Colonic mucosa (tissue), 4 donors: ENCODE data around the gene RPUSD1. TPM values are rescaled to one million over a fixed set of nuclear protein-coding genes. Genes with fewer than 3 reads are reported as not detected.

Experiments used
- DNase-seq: peaks from one replicate; pipeline ENCODE4 v3.0.0-alpha.2; 2020
- H3K27ac ChIP-seq: fragments of 200-600 bp; one replicate; pipeline ENCODE4 v1.8.0; 2021
- H3K27me3 ChIP-seq: fragments of 200-600 bp; one replicate; pipeline ENCODE4 v1.8.0; 2021
- H3K36me3 ChIP-seq: fragments of 200-600 bp; one replicate; pipeline ENCODE4 v1.8.0; 2021
- H3K4me1 ChIP-seq: fragments of 200-600 bp; one replicate; pipeline ENCODE4 v1.8.0; 2021; ENCODE audit warnings: mild to moderate bottlenecking
- H3K4me3 ChIP-seq: fragments of 200-600 bp; one replicate; pipeline ENCODE4 v1.8.0; 2021
- H3K9ac ChIP-seq, 2 donors: one replicate each; pipeline ENCODE4 v1.7.0; 2013; ENCODE audit warnings: control low read depth in 2 of 2, low read depth in 2 of 2, low read length in 2 of 2
- H3K9me3 ChIP-seq: fragments of 200-600 bp; one replicate; pipeline ENCODE4 v1.8.0; 2021
- intact Hi-C: fragments of 100-400 bp; cut with DNase I; formaldehyde crosslinking; loops from one replicate; pipeline ENCODE4 v1.14.1; 2022
- total RNA-seq, 2 donors: library from RNA; stranded (reverse); fragmentation: NEBNext Ultra II Directional in 1 of 2; extraction: Animal tissue kit (Norgen Biotek cat#: 25700) in 1 of 2; gene quantifications; one replicate each; pipeline ENCODE4 v1.2.1, GENCODE V29; 2021
- TF ChIP-seq, protein P1 (sequence below): fragments of 200-600 bp; IDR thresholded peaks from one replicate; pipeline ENCODE4 v1.8.0; 2022; ENCODE audit warnings: antibody characterized with exemption, mild to moderate bottlenecking
- donor health status: healthy.
- donor health status: DM: no; HTN: no; CAD: no.
- donor health status: DM: no; HTN: no; CAD: no.

The RPUSD1 gene
- total RNA-seq, 2 donors from 2014 or later: 17.3 to 35.6 TPM

DNA sequence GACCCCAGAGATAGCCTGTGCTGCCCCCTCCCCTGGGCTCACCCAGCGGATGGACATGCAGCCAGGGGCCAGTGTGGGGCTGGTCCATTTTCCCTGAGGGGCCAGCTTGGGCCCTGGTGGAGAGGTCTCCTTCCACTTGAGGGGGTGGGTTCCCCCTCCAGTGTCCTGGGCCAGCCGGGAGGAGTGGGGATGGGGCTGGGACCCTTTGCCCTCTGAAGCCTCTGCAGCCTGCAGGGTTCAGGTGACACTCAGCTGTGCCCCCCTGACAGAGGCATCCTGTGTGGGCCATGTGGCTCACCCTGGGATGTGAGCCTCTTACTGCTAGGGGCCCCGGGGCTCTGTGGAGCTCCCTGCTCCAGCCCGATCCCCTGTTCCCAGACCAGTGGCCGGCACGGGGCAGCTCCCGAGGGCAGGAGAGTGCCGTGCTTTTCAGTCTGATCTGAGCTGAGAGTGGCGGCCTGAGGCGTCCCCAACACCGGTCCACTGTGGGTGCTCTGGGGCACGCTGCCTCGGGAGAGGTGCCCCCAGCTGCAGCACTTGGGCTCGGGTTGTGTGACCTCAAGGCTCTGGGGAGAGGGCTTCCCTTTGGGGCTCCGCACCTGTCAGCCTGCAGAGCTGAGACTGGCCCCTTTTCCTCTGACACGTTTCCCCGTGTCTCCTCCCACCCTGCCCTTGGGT lies 12.8 kb upstream of the RPUSD1 start:
- no peaks in the 10 kb centered on the region for H3K4me1 ChIP-seq
- H3K9ac ChIP-seq: no peak overlapping the region
- no peak for DNase-seq
- no peaks in the 10 kb centered on the region for H3K36me3 ChIP-seq
- TF ChIP-seq, protein P1, sequence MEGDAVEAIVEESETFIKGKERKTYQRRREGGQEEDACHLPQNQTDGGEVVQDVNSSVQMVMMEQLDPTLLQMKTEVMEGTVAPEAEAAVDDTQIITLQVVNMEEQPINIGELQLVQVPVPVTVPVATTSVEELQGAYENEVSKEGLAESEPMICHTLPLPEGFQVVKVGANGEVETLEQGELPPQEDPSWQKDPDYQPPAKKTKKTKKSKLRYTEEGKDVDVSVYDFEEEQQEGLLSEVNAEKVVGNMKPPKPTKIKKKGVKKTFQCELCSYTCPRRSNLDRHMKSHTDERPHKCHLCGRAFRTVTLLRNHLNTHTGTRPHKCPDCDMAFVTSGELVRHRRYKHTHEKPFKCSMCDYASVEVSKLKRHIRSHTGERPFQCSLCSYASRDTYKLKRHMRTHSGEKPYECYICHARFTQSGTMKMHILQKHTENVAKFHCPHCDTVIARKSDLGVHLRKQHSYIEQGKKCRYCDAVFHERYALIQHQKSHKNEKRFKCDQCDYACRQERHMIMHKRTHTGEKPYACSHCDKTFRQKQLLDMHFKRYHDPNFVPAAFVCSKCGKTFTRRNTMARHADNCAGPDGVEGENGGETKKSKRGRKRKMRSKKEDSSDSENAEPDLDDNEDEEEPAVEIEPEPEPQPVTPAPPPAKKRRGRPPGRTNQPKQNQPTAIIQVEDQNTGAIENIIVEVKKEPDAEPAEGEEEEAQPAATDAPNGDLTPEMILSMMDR: no peak
- peaks cover 36% of the 10 kb centered on the region for H3K27me3 ChIP-seq
- H3K4me3 ChIP-seq: no peak overlapping the region
- H3K27ac ChIP-seq: no peak overlapping the region
- intact Hi-C loops: no loop called here
- no peaks in the 10 kb centered on the region for H3K9me3 ChIP-seq

DNA sequence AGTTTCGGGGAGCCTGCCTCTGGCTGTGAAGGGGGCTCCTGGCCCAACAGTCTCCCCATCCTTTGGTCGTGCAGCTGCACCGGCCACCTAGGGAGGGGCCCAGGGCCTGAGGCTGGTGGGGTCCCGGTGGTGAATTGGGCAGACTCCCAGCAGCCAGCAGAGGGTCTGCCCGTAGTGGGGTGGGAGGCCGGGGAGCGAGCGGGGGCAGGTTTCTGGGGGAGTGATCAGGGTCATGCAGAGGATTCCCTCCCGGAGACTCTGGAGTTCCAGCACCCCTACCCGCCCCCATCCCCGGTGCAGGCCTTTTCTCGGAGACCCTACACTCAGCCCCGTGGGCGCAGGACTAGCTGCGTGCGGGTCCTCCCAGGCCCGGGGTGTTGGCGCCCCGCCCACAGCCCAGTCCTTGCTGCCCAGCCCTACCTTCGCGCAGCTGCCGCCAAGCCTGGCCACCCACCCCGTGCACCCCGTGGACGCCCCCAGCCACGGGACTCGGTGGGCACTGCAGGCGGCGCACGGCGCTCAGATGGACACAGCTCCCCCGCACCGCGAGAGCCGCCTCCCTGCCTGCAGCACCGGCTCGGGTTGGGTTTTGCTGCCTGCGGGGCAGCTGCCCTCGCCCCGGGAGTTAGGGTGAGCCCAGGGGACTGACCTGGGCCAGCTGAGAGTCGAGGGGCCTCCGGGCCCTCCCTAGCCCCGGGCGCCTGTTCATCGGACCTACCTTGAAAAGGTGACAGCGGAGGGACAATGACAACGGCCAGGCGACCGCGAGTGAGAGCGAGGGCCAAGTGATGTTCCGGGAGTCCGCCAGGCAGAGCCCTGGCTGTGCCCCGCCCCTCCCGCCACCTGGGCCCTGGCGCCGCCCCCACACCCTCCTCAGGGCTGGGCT lies 12.0 kb upstream of the RPUSD1 start, which contains the start of gene GNG13:
Gene GNG13, minus strand, starts transcription at position 787 of the 886 bp plus-strand sequence. CDS start 1,657 bp downstream, outside the sequence.
- peaks cover 36% of the 10 kb centered on the region for H3K27me3 ChIP-seq
- no peaks in the 10 kb centered on the region for H3K9me3 ChIP-seq
- no peak within 1 kb of the TSS for H3K27ac ChIP-seq
- no peaks in the 10 kb centered on the region for H3K36me3 ChIP-seq
- TF ChIP-seq, protein P1: no peak
- no peak for DNase-seq
- H3K4me3 ChIP-seq: no peak within 1 kb of the TSS
- H3K9ac ChIP-seq: no peak within 1 kb of the TSS
- H3K4me1 ChIP-seq: no peaks in the 10 kb centered on the region
- intact Hi-C loops: no loop called here

DNA sequence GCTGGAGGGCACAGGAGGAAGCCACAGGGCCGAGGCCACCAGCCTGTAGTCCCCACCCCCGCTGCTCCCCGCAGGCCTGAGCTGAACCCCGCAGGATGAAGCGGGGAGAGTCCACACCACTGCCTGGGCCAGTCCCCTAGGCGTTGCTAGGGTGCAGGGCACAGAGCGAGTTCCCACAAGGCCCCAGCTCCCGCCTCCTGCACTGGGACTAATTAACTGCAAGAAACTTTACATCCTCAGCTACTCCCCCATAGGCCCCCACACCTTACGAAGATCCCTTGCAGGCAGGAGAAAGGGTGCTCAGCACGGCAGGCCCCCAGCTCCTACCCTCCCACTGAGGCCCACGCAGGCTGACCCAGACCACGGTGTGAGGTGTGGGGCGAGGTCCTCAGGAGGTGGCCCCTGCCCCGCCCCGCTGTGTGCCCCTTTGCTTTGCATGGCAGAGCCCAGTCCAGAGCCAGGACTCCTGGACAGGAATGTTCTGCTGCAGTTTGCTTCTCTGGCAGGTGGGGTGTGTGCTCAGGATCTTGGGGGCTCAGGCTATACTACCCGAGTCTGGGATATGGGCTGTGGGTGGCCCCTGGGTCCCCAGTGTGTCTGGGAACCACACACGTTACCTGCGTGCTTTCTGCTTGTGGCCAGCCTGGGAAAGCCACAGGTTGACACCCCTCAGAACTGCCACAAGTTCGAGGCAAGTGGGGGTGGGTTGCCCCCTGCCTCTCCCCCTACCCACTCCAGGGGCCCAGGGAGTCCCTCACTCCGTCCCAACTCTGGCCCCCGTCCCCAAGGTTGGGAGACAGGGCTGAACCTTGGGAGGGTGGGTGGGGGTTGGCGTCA lies 11.1 kb upstream of the RPUSD1 start:
- Histone ChIP-seq H3K36me3 (no peaks in the 10 kb centered on the region), H3K27me3 (peaks cover 36% of the 10 kb centered on the region)

DNA sequence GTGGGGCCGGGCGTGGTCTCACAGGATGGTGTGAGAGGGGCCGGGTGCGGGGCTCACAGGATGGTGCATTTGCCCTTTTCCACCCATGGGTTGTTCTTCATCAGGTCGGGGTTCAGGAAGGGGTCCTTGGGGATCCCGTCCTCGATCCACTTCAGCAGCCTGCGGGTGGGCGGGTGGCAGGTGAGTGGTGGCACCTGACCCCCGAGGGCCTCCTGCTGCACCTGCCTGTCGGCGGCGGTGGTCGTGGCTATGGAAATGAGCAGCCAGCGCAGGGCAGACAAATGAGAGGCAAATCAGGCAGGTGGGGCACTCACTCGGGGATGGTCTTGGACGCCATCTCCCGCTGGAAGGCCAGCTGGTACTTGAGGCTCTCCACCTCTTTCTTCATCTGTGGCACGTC lies 10.5 kb upstream of the RPUSD1 start:
- H3K9ac ChIP-seq: no peak overlapping the region
- H3K27ac ChIP-seq: no peak overlapping the region
- no peaks in the 10 kb centered on the region for H3K4me1 ChIP-seq
- no peak for DNase-seq
- H3K36me3 ChIP-seq: no peaks in the 10 kb centered on the region
- TF ChIP-seq, protein P1: no peak
- H3K27me3 ChIP-seq: peaks cover 36% of the 10 kb centered on the region
- no peak overlapping the region for H3K4me3 ChIP-seq
- no peaks in the 10 kb centered on the region for H3K9me3 ChIP-seq
- intact Hi-C loops: no loop called here

More for the DNA sequence above, 11.1 kb upstream of the RPUSD1 start:
- intact Hi-C loops: no loop called here
- Histone ChIP-seq H3K27ac (no peak overlapping the region), H3K9ac (no peak overlapping the region), H3K9me3 (no peaks in the 10 kb centered on the region), H3K4me3 (no peak overlapping the region), H3K4me1 (no peaks in the 10 kb centered on the region)
- TF ChIP-seq, protein P1: no peak
- no peak for DNase-seq

DNA sequence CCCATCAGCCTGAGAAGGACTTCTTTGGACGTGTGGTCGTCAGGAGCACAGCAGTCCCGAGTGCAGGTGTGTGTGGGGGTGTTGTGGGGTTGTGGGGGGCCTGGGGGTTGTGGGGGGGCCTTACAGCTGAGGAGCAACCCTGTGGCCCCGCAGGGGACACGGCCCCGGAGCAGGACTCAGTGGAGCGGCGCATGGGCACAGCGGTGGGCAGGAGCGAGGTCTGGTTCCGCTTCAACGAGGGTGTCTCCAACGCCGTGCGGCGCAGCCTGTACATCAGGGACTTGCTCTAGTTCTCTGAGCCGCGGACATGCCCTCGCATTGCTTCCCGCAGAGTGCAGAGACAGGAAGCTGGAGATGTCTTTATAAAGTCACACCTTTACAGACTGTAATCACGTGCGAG lies 9.5 kb upstream of the RPUSD1 start:
- Histone ChIP-seq H3K9ac (no peak overlapping the region), H3K27ac (no peak overlapping the region), H3K4me3 (no peak overlapping the region), H3K27me3 (peaks cover 35% of the 10 kb centered on the region), H3K4me1 (no peaks in the 10 kb centered on the region), H3K9me3 (no peaks in the 10 kb centered on the region), H3K36me3 (no peaks in the 10 kb centered on the region)
- no peak for DNase-seq
- TF ChIP-seq, protein P1: no peak
- intact Hi-C loops: no loop called here
